DND-41 (cell line): ENCODE data around the gene CFAP77.

ENCODE experiments used
- CTCF ChIP-seq: IDR thresholded peaks from 2 replicates; pipeline ENCODE4 v1.5.1; 2012; ENCODE audit warnings: borderline replicate concordance, low read length, moderate library complexity, mild to moderate bottlenecking; ENCODE audit not compliant: poor library complexity, severe bottlenecking; ENCODE audit errors: extremely low read depth
- EZH2 ChIP-seq: IDR thresholded peaks from 3 replicates; pipeline ENCODE4 v1.6.1; 2012; ENCODE audit warnings: borderline replicate concordance, low read depth, mild to moderate bottlenecking, moderate library complexity, low read length, inconsistent platforms; ENCODE audit not compliant: severe bottlenecking

GRCh38 chr9:132447902-132448301, 37.9 kb downstream of the CFAP77 start:
- TF ChIP-seq EZH2 (no peak), CTCF (no peak)
